ENCODE data around the gene KDM4C. TPM values are rescaled to one million over a fixed set of nuclear protein-coding genes. Genes with fewer than 3 reads are reported as not detected.

KDM4C gene
- total RNA-seq, 4 donors from 2014 or later = 25.2 to 41.1 (median 26.4) TPM

GRCh38 chr9:6864102-6864501 is 106.3 kb downstream of the KDM4C start:
- H3K4me1 ChIP-seq = peaks cover 0 to 1% (median under 1%) of the 10 kb centered on the region in 4 donors
- WGBS = 90% methylated on average over 1 of the region's 1 CpG

DNA sequence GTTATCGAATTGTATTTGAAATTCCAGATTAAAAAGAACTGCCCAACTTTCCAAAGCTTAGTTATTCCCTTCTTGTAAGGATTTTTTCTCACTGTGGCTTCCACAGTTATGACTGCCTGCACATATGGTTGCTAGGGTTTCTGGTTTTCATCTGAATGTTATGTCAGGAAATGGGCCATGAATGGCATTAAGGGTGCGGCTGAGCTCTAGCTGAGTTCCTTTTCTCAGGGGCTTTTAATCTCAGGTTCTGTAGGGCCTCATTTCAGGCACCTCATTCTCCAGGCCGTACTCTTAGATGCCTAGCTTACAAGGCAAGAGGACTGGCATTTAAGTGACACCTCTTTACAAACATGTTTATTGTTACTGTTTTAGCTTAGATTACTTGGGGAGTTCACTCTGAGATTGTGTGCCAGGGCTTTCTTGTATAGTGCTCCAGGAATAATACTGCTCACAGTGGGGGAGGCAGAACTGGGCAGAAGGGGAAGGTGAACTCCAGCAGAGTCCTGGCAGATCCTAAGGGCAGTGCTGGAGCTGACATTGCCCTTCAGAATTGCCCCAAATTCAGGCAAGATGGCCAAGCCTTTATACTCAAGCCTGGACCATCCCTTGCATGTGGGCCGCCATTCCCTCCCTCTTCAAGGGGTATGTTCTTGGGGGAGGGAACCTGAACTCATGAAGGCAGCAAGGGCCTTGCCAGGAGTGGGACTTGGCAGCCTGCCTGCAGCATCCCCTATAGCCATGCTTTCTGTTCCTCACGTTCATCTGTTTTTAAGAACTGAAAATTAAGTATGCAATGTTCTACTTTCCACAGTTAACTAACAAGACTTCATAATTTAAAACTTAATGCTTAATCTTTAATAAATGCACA is 111.5 kb downstream of the KDM4C start:
- intact Hi-C loops (cut with DNase I) = no loop called here
- no peak for TF ChIP-seq POLR2AphosphoS5 (IDR thresholded peaks at IDR 0.05)
- TF ChIP-seq, protein P1, sequence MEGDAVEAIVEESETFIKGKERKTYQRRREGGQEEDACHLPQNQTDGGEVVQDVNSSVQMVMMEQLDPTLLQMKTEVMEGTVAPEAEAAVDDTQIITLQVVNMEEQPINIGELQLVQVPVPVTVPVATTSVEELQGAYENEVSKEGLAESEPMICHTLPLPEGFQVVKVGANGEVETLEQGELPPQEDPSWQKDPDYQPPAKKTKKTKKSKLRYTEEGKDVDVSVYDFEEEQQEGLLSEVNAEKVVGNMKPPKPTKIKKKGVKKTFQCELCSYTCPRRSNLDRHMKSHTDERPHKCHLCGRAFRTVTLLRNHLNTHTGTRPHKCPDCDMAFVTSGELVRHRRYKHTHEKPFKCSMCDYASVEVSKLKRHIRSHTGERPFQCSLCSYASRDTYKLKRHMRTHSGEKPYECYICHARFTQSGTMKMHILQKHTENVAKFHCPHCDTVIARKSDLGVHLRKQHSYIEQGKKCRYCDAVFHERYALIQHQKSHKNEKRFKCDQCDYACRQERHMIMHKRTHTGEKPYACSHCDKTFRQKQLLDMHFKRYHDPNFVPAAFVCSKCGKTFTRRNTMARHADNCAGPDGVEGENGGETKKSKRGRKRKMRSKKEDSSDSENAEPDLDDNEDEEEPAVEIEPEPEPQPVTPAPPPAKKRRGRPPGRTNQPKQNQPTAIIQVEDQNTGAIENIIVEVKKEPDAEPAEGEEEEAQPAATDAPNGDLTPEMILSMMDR (IDR thresholded peaks at IDR 0.05) = no peak
- TF ChIP-seq POLR2A (IDR thresholded peaks at IDR 0.05; ENCODE audit: low read depth) = no peak
- no peak for TF ChIP-seq EP300 (IDR thresholded peaks at IDR 0.05)
- peaks cover 0 to 10% (median 2%) of the 10 kb centered on the region in 4 donors for H3K9me3 ChIP-seq
- no peak overlapping the region for H3K27ac ChIP-seq (replicated peaks in 1 of 4)
- peaks cover 0 to 3% (median 0%) of the 10 kb centered on the region in 4 donors for H3K36me3 ChIP-seq
- peaks cover 0 to 15% (median 4%) of the 10 kb centered on the region in 4 donors for H3K4me1 ChIP-seq
- no peak for DNase-seq (ENCODE audit: extremely low spot score)
- no peak overlapping the region for H3K4me3 ChIP-seq
- 86% methylated on average over 5 of the region's 5 CpGs for WGBS
- H3K27me3 ChIP-seq = no peaks in the 10 kb centered on the region

More at GRCh38 chr9:6864102-6864501, 106.3 kb downstream of the KDM4C start:
- peaks cover 0 to 22% (median 12%) of the 10 kb centered on the region in 4 donors for H3K9me3 ChIP-seq
- no peak for TF ChIP-seq POLR2A (IDR thresholded peaks at IDR 0.05; ENCODE audit: low read depth)
- TF ChIP-seq EP300 (IDR thresholded peaks at IDR 0.05) = no peak
- TF ChIP-seq POLR2AphosphoS5 (IDR thresholded peaks at IDR 0.05) = no peak
- TF ChIP-seq, protein P1 (IDR thresholded peaks at IDR 0.05) = no peak
- no peak overlapping the region for H3K27ac ChIP-seq (replicated peaks in 1 of 4)
- H3K36me3 ChIP-seq = no peaks in the 10 kb centered on the region
- intact Hi-C loops (cut with DNase I) = no loop called here
- no peak overlapping the region for H3K4me3 ChIP-seq
- DNase-seq (ENCODE audit: extremely low spot score) = no peak
- no peaks in the 10 kb centered on the region for H3K27me3 ChIP-seq

DNA sequence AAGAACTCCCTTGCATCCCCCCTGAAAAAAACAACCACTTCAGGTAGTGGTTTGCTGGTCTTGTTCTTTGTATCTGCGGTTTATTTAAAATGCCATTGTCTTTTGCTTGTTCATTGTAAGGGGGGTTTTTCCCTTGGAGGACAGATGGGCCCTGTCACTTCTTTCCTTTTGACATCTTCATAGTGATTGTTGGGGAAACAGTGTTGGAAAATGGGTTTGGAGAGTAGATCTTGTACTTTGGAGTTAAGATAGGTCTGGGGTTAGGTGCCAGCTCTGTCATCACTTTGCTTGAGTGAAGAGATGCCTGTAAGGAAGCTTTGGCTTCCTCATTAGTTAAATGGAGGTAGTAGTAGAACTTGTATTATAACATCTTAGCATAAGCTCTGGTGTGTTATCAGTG is 112.4 kb downstream of the KDM4C start:
- TF ChIP-seq POLR2AphosphoS5 (IDR thresholded peaks at IDR 0.05) (no peak), POLR2A (IDR thresholded peaks at IDR 0.05; ENCODE audit: low read depth) (no peak), EP300 (IDR thresholded peaks at IDR 0.05) (no peak)
- TF ChIP-seq, protein P1 (IDR thresholded peaks at IDR 0.05) = no peak
- Histone ChIP-seq H3K36me3 (peaks cover 0 to 3% (median 0%) of the 10 kb centered on the region in 4 donors), H3K27ac (replicated peaks in 1 of 4) (no peak overlapping the region), H3K27me3 (no peaks in the 10 kb centered on the region), H3K4me3 (no peak overlapping the region), H3K4me1 (peaks cover 0 to 15% (median 4%) of the 10 kb centered on the region in 4 donors), H3K9me3 (peaks cover 0 to 4% (median 0%) of the 10 kb centered on the region in 4 donors)
- no peak for DNase-seq (ENCODE audit: extremely low spot score)
- intact Hi-C loops (cut with DNase I) = no loop called here
- WGBS = 93% methylated on average over 1 of the region's 1 CpG

GRCh38 chr9:6870650-6871477 is 113.1 kb downstream of the KDM4C start:
- Histone ChIP-seq H3K4me1 (peaks cover 0 to 15% (median 4%) of the 10 kb centered on the region in 4 donors), H3K27ac (replicated peaks in 1 of 4) (no peak overlapping the region), H3K27me3 (no peaks in the 10 kb centered on the region), H3K9me3 (no peaks in the 10 kb centered on the region), H3K36me3 (peaks cover 0 to 3% (median 0%) of the 10 kb centered on the region in 4 donors), H3K4me3 (no peak overlapping the region)
- intact Hi-C loops (cut with DNase I) = no loop called here
- no peak for DNase-seq (ENCODE audit: extremely low spot score)
- no peak for TF ChIP-seq POLR2AphosphoS5 (IDR thresholded peaks at IDR 0.05)
- TF ChIP-seq EP300 (IDR thresholded peaks at IDR 0.05) = no peak
- TF ChIP-seq POLR2A (IDR thresholded peaks at IDR 0.05; ENCODE audit: low read depth) = no peak
- TF ChIP-seq, protein P1 (IDR thresholded peaks at IDR 0.05) = no peak
- WGBS = 93% methylated on average over 7 of the region's 7 CpGs
